G401.6 (cell line): ENCODE data around the gene TXNRD1.
"Not testable (repeated sequence)": the region's sequence is repeated elsewhere in the genome, so short reads cannot be mapped to it uniquely, and the experiment has no call there.

Source experiments
- FAIRE-seq: peaks from 2 replicates; lab custom pipeline; 2012; peaks lifted over from hg19 to GRCh38; lab: Jason Lieb, UNC

The TXNRD1 gene

DNA sequence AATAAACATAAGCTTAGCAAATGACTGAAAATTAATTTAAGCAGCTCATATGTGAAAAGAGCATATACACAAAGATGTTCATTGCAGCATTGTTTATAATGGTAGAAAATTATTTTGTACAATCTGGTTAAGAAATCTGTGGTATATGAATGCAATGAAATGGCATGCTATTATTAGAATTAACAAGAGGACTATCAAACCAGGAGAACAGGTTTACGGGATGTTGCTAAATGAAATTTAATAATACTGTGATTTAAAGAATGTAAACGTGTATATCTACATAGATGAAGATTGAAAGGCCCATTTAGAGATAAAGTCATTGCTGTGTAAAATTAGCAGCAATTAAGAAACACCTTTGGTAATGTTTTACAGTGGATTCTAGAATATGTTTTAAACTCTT lies 158.5 kb downstream of the TXNRD1 start:
- no peak for FAIRE-seq

GRCh38 chr12:104374806-104375205 lies 159.2 kb downstream of the TXNRD1 start:
- no peak for FAIRE-seq

DNA sequence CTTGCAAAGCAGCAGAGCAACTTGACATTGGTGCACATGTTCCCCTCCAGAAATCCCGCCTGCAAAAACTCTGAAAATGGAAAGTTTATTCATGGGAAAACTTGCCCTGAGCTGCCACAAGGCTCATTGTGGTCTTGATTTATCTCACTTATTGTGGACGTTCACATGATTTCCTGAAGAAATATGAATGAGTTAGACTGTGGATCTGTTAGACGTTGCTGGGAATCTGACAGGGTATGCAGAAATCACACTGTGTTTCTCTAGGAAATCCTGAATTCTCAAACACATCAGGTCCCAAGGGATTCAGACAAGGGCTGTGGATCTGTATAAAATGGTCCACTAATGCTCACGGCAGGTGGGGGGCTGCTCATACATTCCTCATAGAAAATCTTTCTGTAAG lies 160.2 kb downstream of the TXNRD1 start:
- no peak for FAIRE-seq

- FAIRE-seq: no peak
These were observed 161.3 kb downstream of the TXNRD1 start for GRCh38 chr12:104376650-104377513.

DNA sequence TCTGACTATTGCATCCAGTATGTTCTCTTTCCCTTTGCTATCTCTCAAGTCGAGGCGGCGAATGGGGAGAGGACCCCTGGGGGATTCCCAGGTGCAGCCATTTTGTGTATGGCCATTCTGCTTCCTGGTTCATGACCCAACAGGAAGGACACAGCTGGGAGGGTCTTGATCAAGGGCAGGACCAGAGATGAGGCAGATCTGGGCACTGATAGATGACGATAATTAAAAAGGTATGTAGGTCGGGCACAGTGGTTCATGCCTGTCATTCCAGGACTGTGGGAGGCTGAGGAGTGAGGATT lies 161.9 kb downstream of the TXNRD1 start:
- no peak for FAIRE-seq

DNA sequence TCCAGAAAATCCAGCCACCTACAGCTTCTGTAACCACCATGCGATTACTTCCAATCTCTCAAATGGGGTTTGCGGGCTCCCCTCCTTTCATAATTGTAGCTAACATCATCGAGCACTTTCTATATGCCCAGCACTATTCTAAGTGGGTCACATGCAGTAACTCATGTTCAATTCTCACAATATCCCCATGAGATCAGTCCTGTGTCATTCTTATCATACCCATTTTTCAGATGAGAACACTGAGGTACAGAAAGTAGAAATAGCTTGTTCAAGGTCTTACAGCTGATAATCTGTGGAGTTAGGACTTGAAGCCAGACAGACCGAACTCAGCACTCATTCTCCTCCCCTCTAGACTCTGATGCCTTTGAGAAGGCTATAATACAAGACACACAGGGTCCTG lies 162.8 kb downstream of the TXNRD1 start:
- FAIRE-seq: no peak

- FAIRE-seq: no peak
These were observed 165.8 kb downstream of the TXNRD1 start for GRCh38 chr12:104381341-104381730.

DNA sequence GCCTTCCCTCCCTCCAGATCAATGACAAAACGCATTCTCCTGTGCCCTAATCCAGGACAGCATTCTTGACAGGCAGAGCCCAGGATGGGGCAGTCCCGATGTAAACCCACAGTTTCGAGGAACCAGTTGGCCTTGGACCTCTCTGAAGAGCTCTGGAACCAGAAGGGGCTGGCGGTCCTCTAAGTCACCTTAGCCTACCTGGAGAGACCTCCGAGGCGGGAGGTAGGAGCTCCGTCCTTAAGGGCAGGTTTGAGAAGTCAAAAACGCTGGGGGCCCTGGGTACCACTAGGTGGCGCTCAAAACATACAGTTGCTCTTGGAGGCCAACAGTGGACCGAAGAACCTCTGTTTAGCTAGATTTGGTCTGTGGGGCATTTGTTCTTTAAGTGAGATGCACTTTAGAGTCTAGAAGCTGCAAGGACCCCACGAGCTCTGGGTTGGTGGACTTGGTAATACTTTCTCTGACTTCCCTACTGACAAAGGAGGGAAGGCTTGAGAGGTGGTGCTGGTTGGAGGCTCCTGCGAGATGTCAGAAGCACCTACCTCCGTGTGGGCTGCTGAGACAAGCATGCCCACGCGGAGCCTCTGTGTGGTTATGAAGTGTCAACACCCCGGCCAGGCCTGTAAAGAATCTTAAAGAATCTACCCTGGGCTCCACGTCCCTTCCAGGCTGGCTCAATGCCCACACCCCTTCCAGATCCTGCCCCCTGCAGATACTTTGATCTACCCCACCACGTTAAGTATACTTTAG lies 166.3 kb downstream of the TXNRD1 start:
- FAIRE-seq: no peak

- no peak for FAIRE-seq
These were observed 168.7 kb downstream of the TXNRD1 start for GRCh38 chr12:104384141-104384880.

DNA sequence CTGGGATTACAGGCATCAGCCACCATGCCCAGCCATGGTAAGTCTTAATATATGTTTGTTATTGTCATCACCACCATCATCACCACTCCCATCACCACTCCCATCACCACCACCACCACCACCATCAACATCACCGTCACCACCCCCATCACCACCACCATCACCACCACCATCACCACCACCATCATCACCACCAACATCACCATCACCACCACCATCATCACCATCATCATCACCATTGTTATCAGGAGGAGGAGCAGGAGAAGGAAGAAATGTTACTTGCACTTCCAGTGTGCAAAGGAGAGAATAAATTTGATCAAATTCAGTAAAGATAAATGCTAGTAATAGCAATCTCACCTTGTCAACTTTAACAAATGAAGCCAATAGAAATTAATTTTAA lies 169.9 kb downstream of the TXNRD1 start:
- FAIRE-seq: no peak

DNA sequence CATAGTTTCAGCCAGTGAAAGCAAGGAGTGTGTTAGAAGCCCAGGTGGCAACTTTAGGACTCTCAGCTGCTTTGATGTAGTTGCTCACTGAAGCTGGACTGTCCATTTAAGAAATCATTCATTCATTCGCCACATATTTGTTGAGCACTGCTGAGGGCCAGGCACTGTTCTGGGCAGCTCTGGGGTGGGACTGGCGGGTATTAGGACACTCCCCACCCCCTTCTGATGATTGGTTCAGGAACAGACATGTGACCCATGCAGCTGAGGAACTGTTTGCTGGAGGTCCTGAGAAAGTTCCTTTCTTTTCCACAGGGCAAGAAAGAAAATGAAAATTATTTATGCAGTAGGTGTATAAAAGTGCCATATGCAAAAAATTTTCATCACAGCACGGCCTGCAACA lies 170.9 kb downstream of the TXNRD1 start:
- no peak for FAIRE-seq

- FAIRE-seq: no peak
These were observed 171.6 kb downstream of the TXNRD1 start for GRCh38 chr12:104387190-104387589.

GRCh38 chr12:104394086-104394485 lies 178.5 kb downstream of the TXNRD1 start:
- FAIRE-seq: not testable (repeated sequence)
